HG03064 (cell line): ENCODE measurements around the gene XYLT1.

Source experiments
- ATAC-seq: cut with Tn5 transposase; IDR thresholded peaks from one replicate; pipeline ENCODE4 v1.9.1; 2021; ENCODE audit warnings: low read depth; ENCODE audit not compliant: unreplicated experiment

Gene XYLT1

DNA sequence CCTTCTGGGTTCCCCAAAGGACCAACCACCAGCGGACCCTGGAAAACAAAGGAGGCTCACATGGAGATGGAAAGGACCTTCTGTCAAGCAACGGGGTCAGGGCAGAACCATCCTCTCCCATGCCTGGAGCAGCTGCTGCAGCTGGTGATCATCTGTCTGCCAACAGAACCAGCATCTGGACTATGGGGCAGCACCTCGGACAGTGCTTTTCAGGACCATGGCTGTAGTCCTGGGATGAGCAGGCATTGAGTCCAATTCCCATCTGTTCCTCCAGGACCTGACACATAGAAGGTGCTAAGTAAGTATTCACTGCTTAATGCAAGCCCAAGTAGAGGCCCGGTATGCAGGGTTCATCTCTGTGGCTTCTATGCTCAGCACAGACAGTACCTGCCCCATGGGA, 304.7 kb downstream of the XYLT1 start:
- no peak for ATAC-seq

- no peak for ATAC-seq
Measured at GRCh38 chr16:17162560-17162959, 308.2 kb downstream of the XYLT1 start.

- ATAC-seq = no peak
Measured at GRCh38 chr16:17160920-17161431, 309.8 kb downstream of the XYLT1 start.

- ATAC-seq = no peak
Measured at GRCh38 chr16:17160285-17160853, 310.4 kb downstream of the XYLT1 start.

DNA sequence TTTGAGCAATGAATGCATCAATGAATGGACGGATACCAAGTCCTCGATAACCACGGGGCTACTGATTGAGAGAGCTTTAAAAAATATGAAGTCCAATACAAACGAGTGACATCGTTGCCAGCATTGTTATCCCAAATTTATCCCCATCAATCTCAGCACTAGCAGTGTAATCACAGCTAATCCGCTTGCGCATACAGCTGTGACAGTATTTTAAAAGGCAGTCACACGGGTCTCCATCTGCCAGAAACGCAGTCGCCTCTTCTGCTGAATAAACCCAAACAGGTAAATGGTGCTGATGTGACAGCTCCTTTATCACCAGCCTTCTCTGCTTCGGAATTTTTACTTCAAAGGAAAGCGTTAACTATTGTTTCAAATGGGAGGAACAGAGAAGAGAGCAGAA, 311.1 kb downstream of the XYLT1 start:
- ATAC-seq = no peak

DNA sequence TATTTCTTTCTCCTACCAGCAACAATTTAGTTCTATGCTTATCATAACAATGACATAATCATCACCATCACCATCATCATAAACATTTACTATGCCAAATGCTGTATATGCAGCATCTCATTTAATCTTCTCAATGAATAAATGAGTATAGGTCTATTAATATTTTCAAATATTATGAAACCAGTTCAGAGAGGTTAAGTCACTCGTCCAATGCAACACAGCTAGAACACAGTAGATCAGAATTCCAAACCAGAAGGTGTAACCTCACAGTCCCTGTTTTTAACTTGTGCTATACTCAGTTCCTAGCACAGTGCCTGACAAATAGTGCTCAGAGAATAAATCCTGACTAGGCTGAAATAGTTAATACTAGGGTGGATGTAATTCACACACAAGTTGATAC, 314.8 kb downstream of the XYLT1 start:
- no peak for ATAC-seq

GRCh38 chr16:17155485-17155884, 315.3 kb downstream of the XYLT1 start:
- ATAC-seq = no peak

- ATAC-seq = no peak
Measured at GRCh38 chr16:17154981-17155380, 315.8 kb downstream of the XYLT1 start.

DNA sequence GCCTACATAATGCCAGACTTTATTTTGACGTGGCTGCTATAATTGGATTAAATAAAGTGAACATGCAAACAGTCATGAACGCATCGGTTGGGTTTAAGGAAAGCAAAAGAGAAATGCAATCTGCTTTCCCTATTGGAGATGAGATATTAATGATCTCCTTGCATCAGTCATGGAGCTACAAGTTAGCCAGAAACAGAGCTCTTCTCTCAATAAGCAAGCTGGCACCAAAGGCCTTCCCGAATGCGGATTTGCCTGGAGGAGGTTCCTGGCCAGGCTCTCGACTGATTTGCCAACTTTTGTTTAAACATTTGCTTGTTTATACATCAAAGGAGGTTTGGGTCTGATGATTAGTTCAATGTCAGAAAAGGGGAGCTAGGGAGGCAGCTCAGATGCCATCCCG, 318.4 kb downstream of the XYLT1 start:
- no peak for ATAC-seq

DNA sequence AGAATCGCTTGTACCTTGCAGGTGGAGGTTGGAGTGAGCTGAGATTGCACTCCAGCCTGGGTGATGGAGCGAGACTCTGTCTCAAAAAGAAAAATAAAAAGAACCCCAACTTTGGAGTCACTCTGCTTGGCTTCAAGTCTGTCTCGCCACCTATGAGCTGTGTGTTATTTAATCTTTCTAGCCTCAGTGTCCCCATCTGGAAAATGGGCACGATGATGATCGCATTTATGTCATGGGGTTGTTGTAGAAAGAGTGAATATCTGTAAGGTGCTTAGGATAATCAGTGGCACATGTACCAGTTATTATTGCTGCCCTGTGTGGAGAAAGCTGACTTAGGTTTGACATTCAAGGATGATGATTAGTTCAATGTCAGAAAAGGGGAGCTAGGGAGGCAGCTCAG, 319.4 kb downstream of the XYLT1 start:
- ATAC-seq = no peak

- no peak for ATAC-seq
Measured at GRCh38 chr16:17149904-17150483, 320.8 kb downstream of the XYLT1 start.

- ATAC-seq = no peak
Measured at GRCh38 chr16:17147942-17148341, 322.8 kb downstream of the XYLT1 start.

GRCh38 chr16:17145029-17145428, 325.7 kb downstream of the XYLT1 start:
- no peak for ATAC-seq

GRCh38 chr16:17144431-17144830, 326.3 kb downstream of the XYLT1 start:
- no peak for ATAC-seq

GRCh38 chr16:17143546-17144419, 327.0 kb downstream of the XYLT1 start:
- no peak for ATAC-seq

GRCh38 chr16:17138801-17139200, 332.0 kb downstream of the XYLT1 start:
- no peak for ATAC-seq

DNA sequence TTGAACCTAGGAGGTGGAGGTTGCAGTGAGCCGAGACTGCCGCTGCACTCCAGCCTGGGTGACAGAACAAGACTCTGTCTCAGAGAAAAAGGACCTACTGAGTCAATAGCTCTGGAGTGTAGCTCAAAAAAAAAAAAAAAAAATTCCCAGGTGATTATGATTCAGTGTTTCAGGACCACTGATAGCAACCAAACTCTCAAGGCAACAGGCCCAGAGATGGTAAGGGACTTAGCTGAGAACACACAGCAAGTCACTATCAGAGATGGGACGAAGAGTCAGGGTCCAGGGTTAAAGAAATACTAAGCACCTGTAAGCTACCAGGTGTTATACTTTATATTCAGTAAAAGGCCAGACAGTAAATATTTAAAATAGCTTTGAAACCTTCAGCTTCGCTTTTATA, 335.3 kb downstream of the XYLT1 start:
- ATAC-seq = no peak

DNA sequence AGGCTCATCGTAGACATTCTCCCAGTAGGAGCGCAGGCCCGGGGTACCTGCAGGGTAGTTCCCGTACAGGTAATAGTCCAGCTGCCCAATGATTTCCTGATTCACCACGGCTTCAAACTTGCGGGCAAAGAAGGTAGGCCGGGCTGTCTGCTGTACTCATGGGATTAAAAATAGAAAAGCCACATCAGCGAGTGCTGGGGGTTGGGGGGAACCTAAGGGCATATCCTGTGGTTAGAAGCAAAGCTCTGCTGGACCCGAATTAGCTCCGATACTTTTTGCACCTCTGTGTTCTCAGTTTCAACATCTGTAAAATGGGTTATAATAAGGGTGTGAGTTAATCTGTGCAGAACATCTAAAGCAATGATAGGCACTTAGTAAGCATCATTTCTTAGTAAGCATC, 336.2 kb downstream of the XYLT1 start:
- ATAC-seq = no peak

GRCh38 chr16:17133851-17134250, 336.9 kb downstream of the XYLT1 start:
- no peak for ATAC-seq

GRCh38 chr16:17131351-17131750, 339.4 kb downstream of the XYLT1 start:
- ATAC-seq = no peak

GRCh38 chr16:17130733-17131132, 340.0 kb downstream of the XYLT1 start:
- ATAC-seq = no peak

GRCh38 chr16:17129971-17130370, 340.8 kb downstream of the XYLT1 start:
- ATAC-seq = no peak
